Stimulated activated CD4-positive, alpha-beta T cell treated with anti-CD3 and anti-CD28 coated beads, Interleukin-2, amount 100 ng/mL, for 4 hours (primary cell): ENCODE results near the gene MYLK4.

Experiments used
- DNase-seq: peaks from one replicate; pipeline ENCODE4 v3.0.0-alpha.2; 2020; ENCODE audit warnings: low read depth

MYLK4 gene

GRCh38 chr6:2630359-2630758 lies 120.4 kb downstream of the MYLK4 start:
- DNase-seq = no peak

DNA sequence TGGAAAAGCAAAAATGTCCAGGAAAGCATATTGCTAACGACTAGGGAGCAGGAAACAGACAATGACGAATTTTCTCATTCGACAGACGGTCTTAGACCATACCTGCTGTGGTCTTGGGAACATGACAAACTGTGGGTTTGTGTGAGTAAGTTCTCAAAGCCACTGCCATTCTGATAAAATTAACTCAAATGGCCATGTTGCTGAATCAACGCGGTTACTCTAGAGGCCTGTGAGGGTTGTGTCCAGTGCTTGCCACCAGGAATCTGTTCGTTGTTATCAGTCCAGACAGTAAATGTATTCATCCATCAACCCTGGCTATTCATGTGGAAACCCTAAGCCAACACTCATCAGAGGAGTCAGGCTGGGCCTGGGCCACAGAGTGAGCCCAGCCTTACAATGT lies 124.3 kb downstream of the MYLK4 start:
- DNase-seq = no peak

DNA sequence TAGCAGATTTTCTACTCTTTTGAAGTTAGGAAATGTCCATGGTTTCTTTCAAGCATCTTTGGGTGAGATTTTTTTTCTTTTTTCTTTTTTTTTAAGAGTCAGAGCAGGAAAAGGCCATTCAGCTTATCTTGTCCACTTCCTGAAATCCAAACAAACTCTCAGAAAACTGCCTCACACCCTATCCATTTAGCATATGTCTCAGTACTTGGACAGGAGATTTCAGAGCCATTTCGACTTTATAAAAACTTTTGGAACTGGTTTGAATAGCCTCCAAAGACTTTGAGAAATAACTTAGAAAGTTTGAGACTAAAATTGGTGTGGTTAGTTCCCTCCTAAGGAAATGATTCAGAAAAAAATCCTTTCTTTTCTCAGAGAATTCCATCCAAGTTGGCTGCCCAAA lies 125.1 kb downstream of the MYLK4 start:
- no peak for DNase-seq

DNA sequence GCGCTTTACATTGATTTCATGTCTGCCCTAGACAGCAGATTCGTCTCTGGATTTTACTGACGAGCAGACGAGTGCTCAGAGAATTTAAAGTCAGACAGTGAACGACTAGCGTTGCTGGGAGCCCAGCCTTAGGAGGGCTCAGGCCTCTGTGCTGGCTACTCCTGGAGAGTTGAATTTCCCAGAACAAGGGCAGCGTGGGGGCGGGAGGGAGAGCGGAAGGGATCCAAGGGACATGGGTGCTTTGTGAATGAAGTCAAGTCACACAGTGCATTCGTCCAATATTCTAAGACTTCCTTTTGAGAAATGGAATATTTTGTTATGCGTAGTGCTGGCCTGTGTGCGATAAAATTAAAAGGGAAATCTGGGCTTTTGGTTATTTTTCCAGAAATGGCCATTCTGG lies 126.5 kb downstream of the MYLK4 start:
- no peak for DNase-seq

GRCh38 chr6:2623295-2623694 lies 127.4 kb downstream of the MYLK4 start:
- DNase-seq = no peak

GRCh38 chr6:2622671-2623070 lies 128.1 kb downstream of the MYLK4 start:
- DNase-seq = no peak

GRCh38 chr6:2619651-2620050 lies 131.1 kb downstream of the MYLK4 start:
- DNase-seq = no peak

- no peak for DNase-seq
These were observed 133.0 kb downstream of the MYLK4 start for GRCh38 chr6:2617729-2618128.

- no peak for DNase-seq
These were observed 133.9 kb downstream of the MYLK4 start for GRCh38 chr6:2616811-2617210.

GRCh38 chr6:2615251-2615650 lies 135.5 kb downstream of the MYLK4 start:
- no peak for DNase-seq

DNA sequence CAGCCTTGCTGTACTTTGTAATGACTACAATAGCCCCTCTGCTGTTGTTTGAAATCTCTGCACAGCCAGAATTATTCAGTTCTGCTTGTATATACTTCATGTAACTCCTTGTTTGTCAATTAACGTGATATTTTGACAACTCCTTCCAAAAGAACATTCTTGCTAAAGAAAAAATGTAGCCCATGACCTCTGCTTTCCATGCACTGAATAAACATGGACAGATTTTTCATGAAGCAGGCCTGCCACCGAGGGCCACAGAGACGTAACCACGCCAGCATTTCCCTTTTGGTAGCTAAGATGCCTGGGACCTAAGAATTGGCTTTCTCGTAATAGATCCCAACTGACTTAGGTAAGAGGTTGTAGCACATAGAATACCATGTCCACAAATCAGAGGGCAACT lies 135.9 kb downstream of the MYLK4 start:
- DNase-seq = no peak

DNA sequence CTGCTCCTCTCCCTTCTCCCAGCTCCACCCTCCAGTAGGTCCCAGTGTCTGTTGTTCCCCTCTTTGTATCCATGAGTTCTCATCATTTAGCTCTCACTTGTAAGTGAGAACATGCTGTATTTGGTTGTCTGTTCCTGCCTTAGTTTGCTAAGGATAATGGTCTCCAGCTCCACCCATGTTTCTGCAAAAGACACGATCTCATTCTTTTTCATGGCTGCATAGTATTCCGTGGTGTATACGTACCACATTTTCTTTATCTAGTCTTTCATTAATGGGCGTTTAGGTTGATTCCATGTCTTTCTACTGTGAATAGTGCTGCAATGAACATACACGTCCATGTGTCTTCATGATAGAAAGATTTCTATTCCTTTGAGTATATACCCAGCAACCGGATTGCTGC lies 136.6 kb downstream of the MYLK4 start:
- no peak for DNase-seq
